Nephron (organoid): ENCODE data around the gene GMDS.
A peak's percentile ranks its signal among the peaks of the same experiment; 100 is the strongest.

Experiments used
- H3K27ac Mint-ChIP-seq, 3 experiments: 2 replicates each; pipeline ENCODE4 v1.8.0; 2020; ENCODE audit warnings: mixed read lengths in 3 of 3, mild to moderate bottlenecking in 2 of 3, moderate library complexity in 1 of 3
- H3K27me3 Mint-ChIP-seq: 2 replicates; pipeline ENCODE4 v1.8.0; 2021; ENCODE audit warnings: low read depth, mild to moderate bottlenecking, moderate library complexity, mixed read lengths
- H3K36me3 Mint-ChIP-seq: 2 replicates; pipeline ENCODE4 v1.8.0; 2020; ENCODE audit warnings: low read depth, mixed read lengths
- H3K4me1 Mint-ChIP-seq: 2 replicates; pipeline ENCODE4 v1.8.0; 2020; ENCODE audit warnings: mixed read lengths
- H3K4me3 Mint-ChIP-seq, 3 experiments: 2 replicates each; pipeline ENCODE4 v1.8.0; 2020; ENCODE audit warnings: mild to moderate bottlenecking in 3 of 3, mixed read lengths in 3 of 3, moderate library complexity in 2 of 3
- H3K9me3 Mint-ChIP-seq: 2 replicates; pipeline ENCODE4 v1.8.0; 2020; ENCODE audit warnings: mixed read lengths
- CTCF ChIP-seq, 3 experiments: fragments of 200-600 bp; sonication (generic); IDR thresholded peaks; one replicate each; pipeline ENCODE4 v1.5.0; 2021; ENCODE audit warnings: antibody characterized with exemption in 3 of 3; ENCODE audit not compliant: unreplicated experiment in 3 of 3

Gene GMDS

DNA sequence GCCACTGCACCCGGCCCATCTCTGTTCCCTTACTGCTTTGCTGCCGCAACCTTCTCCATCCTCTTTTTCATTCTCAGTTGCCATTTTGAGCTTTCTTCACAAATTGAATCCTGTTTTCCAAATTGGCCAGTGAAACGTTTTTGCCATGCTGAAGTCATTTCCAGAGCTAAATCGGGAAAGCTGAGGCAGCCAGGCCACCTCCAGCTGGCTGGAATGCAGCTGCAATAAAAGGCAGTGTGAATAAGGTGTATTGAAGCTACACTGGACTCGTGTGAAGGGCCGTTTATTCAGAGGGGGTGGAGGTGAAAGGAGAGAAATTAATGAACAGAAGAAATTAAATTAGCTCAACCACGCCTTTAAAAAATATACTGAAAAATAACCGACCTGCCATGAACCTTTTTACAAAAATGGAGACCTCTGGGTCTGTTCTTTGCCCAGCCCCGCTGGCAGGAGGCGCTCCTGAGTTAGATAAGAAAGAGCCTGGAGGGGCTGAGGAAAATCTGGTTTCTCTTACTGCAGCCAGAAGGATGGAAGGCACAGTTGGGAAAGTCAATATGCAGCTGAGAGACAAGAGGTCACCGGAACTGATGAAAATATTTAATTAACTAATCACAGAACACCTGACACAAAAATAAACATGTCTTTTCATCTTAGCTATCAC lies 351.8 kb downstream of the GMDS start:
- no peaks in the 10 kb centered on the region for H3K4me1 Mint-ChIP-seq
- H3K9me3 Mint-ChIP-seq = peaks cover 2% of the 10 kb centered on the region
- peaks cover 47% of the 10 kb centered on the region for H3K27me3 Mint-ChIP-seq
- TF ChIP-seq CTCF (IDR thresholded peaks at IDR 0.05; ENCODE audit: unreplicated experiment in 3 of 3) = peak in 1 of 3 experiments; percentile 38
- H3K4me3 Mint-ChIP-seq = no peak overlapping the region
- H3K27ac Mint-ChIP-seq = no peak overlapping the region
- peaks cover 7% of the 10 kb centered on the region for H3K36me3 Mint-ChIP-seq

GRCh38 chr6:1892716-1893115 lies 352.7 kb downstream of the GMDS start:
- no peak for TF ChIP-seq CTCF (IDR thresholded peaks at IDR 0.05; ENCODE audit: unreplicated experiment in 3 of 3)
- peaks cover 45% of the 10 kb centered on the region for H3K27me3 Mint-ChIP-seq
- no peak overlapping the region for H3K27ac Mint-ChIP-seq
- H3K4me3 Mint-ChIP-seq = no peak overlapping the region
- no peaks in the 10 kb centered on the region for H3K4me1 Mint-ChIP-seq
- H3K36me3 Mint-ChIP-seq = peaks cover 7% of the 10 kb centered on the region
- peaks cover 2% of the 10 kb centered on the region for H3K9me3 Mint-ChIP-seq

GRCh38 chr6:1890987-1891386 lies 354.4 kb downstream of the GMDS start:
- peaks cover 2% of the 10 kb centered on the region for H3K9me3 Mint-ChIP-seq

GRCh38 chr6:1890071-1890470 lies 355.3 kb downstream of the GMDS start:
- Mint-ChIP-seq H3K36me3 (peaks cover 7% of the 10 kb centered on the region), H3K4me1 (peaks cover 11% of the 10 kb centered on the region), H3K4me3 (no peak overlapping the region), H3K27me3 (peaks cover 30% of the 10 kb centered on the region), H3K27ac (no peak overlapping the region), H3K9me3 (peaks cover 2% of the 10 kb centered on the region)
- no peak for TF ChIP-seq CTCF (IDR thresholded peaks at IDR 0.05; ENCODE audit: unreplicated experiment in 3 of 3)

More at GRCh38 chr6:1890987-1891386, 354.4 kb downstream of the GMDS start:
- H3K4me1 Mint-ChIP-seq = peaks cover 2% of the 10 kb centered on the region
- H3K27ac Mint-ChIP-seq = no peak overlapping the region
- no peak for TF ChIP-seq CTCF (IDR thresholded peaks at IDR 0.05; ENCODE audit: unreplicated experiment in 3 of 3)
- peaks cover 7% of the 10 kb centered on the region for H3K36me3 Mint-ChIP-seq
- H3K4me3 Mint-ChIP-seq = no peak overlapping the region
- peaks cover 35% of the 10 kb centered on the region for H3K27me3 Mint-ChIP-seq

DNA sequence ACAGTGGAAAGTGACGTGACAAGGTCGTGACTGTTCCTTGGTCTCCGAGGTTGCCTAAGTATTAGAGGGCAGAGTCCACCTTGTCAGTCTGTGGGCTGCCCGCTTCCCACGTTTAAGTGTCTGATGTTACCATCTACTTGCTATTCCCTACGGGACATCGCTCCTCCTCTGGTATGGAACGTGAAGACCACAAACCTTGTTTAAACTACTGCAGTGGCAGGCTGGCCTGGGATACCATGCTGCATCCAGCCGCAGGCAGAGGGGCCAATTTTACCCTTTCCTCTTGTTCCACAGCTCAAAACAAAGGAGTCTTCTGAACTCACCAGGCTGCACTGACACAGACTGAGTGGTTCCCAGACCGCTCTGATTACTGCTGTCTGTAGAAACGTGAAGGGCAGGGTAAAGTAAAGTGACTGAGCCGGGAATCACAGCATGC lies 359.8 kb downstream of the GMDS start:
- peaks cover 36% of the 10 kb centered on the region for H3K4me1 Mint-ChIP-seq
- H3K4me3 Mint-ChIP-seq = peak overlapping the region; percentile 6 to 40 (median 19)
- H3K27me3 Mint-ChIP-seq = peaks cover 11% of the 10 kb centered on the region
- TF ChIP-seq CTCF (IDR thresholded peaks at IDR 0.05; ENCODE audit: unreplicated experiment in 3 of 3) = no peak
- H3K27ac Mint-ChIP-seq = peak overlapping the region; percentile 28 to 86 (median 70)
- peaks cover 6% of the 10 kb centered on the region for H3K36me3 Mint-ChIP-seq
- H3K9me3 Mint-ChIP-seq = no peaks in the 10 kb centered on the region

- Mint-ChIP-seq H3K36me3 (peaks cover 1% of the 10 kb centered on the region), H3K4me3 (no peak overlapping the region), H3K9me3 (peaks cover 3% of the 10 kb centered on the region), H3K4me1 (peaks cover 36% of the 10 kb centered on the region), H3K27ac (peak overlapping the region in 2 of 3 experiments; percentile 2 to 48), H3K27me3 (peaks cover 19% of the 10 kb centered on the region)
- TF ChIP-seq CTCF (IDR thresholded peaks at IDR 0.05; ENCODE audit: unreplicated experiment in 3 of 3) = no peak
Observed at GRCh38 chr6:1884313-1884712, 361.1 kb downstream of the GMDS start.
